OCI-LY1 (cell line): Measurements from ENCODE around the gene CCDC117.
"Not testable (repeated sequence)": the region's sequence is repeated elsewhere in the genome, so short reads cannot be mapped to it uniquely, and the experiment has no call there.

Source experiments
- H2AFZ ChIP-seq: fragments of 200-600 bp; sonication (generic), shearing (Covaris generic); 2 replicates; pipeline ENCODE4 v1.6.0; 2014; ENCODE audit warnings: antibody characterized with exemption, mild to moderate bottlenecking, low read length
- H3F3A ChIP-seq: fragments of 200-600 bp; sonication (generic), shearing (Covaris generic); 2 replicates; pipeline ENCODE4 v1.6.0; 2014; ENCODE audit warnings: mild to moderate bottlenecking, antibody characterized with exemption, low read length, moderate library complexity; ENCODE audit not compliant: insufficient read depth
- H3K27ac ChIP-seq: fragments of 200-600 bp; sonication (generic); 2 replicates; pipeline ENCODE4 v1.5.1; 2014; ENCODE audit warnings: low read length, mixed run types, mild to moderate bottlenecking, low read depth; ENCODE audit not compliant: poor library complexity, severe bottlenecking
- H3K27me3 ChIP-seq: fragments of 200-600 bp; sonication (generic); 2 replicates; pipeline ENCODE4 v1.6.0; 2014; ENCODE audit warnings: antibody characterized with exemption, mild to moderate bottlenecking, low read length, moderate library complexity; ENCODE audit not compliant: insufficient read depth
- H3K36me3 ChIP-seq: fragments of 200-600 bp; sonication (generic); 2 replicates; pipeline ENCODE4 v1.6.1; 2014; ENCODE audit warnings: mild to moderate bottlenecking, antibody characterized with exemption, low read length, moderate library complexity, mixed read lengths; ENCODE audit not compliant: insufficient read depth
- H3K4me1 ChIP-seq: fragments of 200-600 bp; sonication (generic); 2 replicates; pipeline ENCODE4 v1.5.1; 2014; ENCODE audit warnings: mild to moderate bottlenecking, low read length, moderate library complexity; ENCODE audit not compliant: insufficient read depth, severe bottlenecking
- H3K4me2 ChIP-seq: fragments of 200-600 bp; sonication (generic), shearing (Covaris generic); 2 replicates; pipeline ENCODE4 v1.6.1; 2014; ENCODE audit warnings: low read length
- H3K4me3 ChIP-seq: fragments of 200-600 bp; sonication (generic); 2 replicates; pipeline ENCODE4 v1.5.1; 2014; ENCODE audit warnings: low read length, low read depth, mild to moderate bottlenecking, mixed read lengths; ENCODE audit not compliant: poor library complexity, severe bottlenecking
- H3K79me2 ChIP-seq: fragments of 200-600 bp; shearing (Covaris generic); 2 replicates; pipeline ENCODE4 v1.6.1; 2016; ENCODE audit warnings: mixed run types, low read length, mixed read lengths; ENCODE audit not compliant: insufficient read depth
- H3K9ac ChIP-seq: fragments of 200-600 bp; sonication (generic), shearing (Covaris generic); 2 replicates; pipeline ENCODE4 v1.6.1; 2014; ENCODE audit warnings: mild to moderate bottlenecking, low read length, mixed read lengths
- H3K9me2 ChIP-seq: fragments of 200-600 bp; sonication (generic), shearing (Covaris generic); 2 replicates; pipeline ENCODE4 v1.6.1; 2014; ENCODE audit warnings: low read depth, mild to moderate bottlenecking, low read length, mixed read lengths
- H3K9me3 ChIP-seq: fragments of 200-600 bp; shearing (Covaris generic); 2 replicates; pipeline ENCODE4 v1.6.1; 2014; ENCODE audit warnings: low read length, mixed read lengths
- H4K20me1 ChIP-seq: fragments of 200-600 bp; sonication (generic), shearing (Covaris generic); 2 replicates; pipeline ENCODE4 v1.6.0; 2016; ENCODE audit warnings: mild to moderate bottlenecking, low read length; ENCODE audit not compliant: insufficient read depth
- EZH2 ChIP-seq: fragments of 200-600 bp; sonication (generic), shearing (Covaris generic); IDR thresholded peaks from 2 replicates; pipeline ENCODE4 v1.8.0; 2017; ENCODE audit warnings: borderline replicate concordance, mixed run types, mild to moderate bottlenecking, antibody characterized with exemption, low read length, moderate library complexity, mixed read lengths
- TF ChIP-seq, protein P1 (sequence below): fragments of 200-600 bp; sonication (generic), shearing (Covaris generic); IDR thresholded peaks from 2 replicates; pipeline ENCODE4 v1.5.1; 2017; ENCODE audit warnings: mild to moderate bottlenecking, antibody characterized with exemption, low read length, moderate library complexity, mixed read lengths

The CCDC117 gene

DNA sequence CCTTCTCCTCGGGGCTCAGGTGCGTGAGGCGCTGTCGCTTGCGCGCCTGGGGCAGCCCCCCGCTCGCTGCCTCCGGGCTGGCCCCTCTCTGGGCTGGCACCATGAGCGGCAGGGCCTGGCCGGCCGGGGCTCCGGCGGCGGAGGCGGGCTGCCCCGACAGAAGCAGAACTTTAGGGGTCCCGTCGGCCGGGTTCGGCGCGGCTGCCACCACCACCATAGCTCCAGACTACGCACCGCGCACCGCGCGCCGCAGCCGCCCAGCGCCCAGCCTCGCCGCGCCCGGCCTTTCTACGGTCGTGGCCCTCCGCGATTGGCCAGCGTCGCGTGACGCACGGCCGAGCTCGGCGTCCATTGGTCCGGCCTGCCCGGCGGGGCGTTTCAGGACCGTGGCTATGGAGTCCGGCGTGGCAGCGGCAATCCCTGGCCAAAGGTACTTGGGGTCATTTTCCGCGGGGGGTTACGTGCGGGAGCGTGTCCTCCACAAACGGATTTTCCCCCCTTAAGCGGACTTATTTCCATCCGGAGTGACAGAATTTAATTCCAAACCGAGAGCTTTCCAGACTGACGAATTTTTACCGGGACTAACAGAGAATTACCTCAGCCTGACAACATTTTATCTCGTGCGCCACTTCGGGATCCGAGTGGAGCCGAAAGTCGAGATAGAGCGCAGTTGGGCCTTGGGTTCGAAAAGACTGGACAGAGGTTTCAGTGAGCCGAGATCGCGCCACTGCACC, 28.0 kb downstream of the CCDC117 start, which contains the start of gene XBP1:
Gene XBP1 (minus strand): TSS at position 262 of the 734 bp plus-strand sequence.
- Histone ChIP-seq H3K79me2 (no peaks in the 10 kb centered on the region), H3K27me3 (peaks cover 7% of the 10 kb centered on the region; the same call in 1 of the 2 replicates), H3K36me3 (peaks cover 20% of the 10 kb centered on the region), H4K20me1 (no peaks in the 10 kb centered on the region), H3K4me3 (peak within 1 kb of the TSS; percentile 88), H3K4me2 (peak within 1 kb of the TSS; percentile 71), H3F3A (no peaks in the 10 kb centered on the region; the same call in 1 of the 2 replicates), H2AFZ (no peak within 1 kb of the TSS), H3K4me1 (peaks cover 35% of the 10 kb centered on the region), H3K27ac (no peak within 1 kb of the TSS), H3K9ac (peak within 1 kb of the TSS; percentile 80), H3K9me3 (no peaks in the 10 kb centered on the region), H3K9me2 (no peaks in the 10 kb centered on the region)
- no peak for TF ChIP-seq EZH2
- TF ChIP-seq, protein P1, sequence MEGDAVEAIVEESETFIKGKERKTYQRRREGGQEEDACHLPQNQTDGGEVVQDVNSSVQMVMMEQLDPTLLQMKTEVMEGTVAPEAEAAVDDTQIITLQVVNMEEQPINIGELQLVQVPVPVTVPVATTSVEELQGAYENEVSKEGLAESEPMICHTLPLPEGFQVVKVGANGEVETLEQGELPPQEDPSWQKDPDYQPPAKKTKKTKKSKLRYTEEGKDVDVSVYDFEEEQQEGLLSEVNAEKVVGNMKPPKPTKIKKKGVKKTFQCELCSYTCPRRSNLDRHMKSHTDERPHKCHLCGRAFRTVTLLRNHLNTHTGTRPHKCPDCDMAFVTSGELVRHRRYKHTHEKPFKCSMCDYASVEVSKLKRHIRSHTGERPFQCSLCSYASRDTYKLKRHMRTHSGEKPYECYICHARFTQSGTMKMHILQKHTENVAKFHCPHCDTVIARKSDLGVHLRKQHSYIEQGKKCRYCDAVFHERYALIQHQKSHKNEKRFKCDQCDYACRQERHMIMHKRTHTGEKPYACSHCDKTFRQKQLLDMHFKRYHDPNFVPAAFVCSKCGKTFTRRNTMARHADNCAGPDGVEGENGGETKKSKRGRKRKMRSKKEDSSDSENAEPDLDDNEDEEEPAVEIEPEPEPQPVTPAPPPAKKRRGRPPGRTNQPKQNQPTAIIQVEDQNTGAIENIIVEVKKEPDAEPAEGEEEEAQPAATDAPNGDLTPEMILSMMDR, result no peak

DNA sequence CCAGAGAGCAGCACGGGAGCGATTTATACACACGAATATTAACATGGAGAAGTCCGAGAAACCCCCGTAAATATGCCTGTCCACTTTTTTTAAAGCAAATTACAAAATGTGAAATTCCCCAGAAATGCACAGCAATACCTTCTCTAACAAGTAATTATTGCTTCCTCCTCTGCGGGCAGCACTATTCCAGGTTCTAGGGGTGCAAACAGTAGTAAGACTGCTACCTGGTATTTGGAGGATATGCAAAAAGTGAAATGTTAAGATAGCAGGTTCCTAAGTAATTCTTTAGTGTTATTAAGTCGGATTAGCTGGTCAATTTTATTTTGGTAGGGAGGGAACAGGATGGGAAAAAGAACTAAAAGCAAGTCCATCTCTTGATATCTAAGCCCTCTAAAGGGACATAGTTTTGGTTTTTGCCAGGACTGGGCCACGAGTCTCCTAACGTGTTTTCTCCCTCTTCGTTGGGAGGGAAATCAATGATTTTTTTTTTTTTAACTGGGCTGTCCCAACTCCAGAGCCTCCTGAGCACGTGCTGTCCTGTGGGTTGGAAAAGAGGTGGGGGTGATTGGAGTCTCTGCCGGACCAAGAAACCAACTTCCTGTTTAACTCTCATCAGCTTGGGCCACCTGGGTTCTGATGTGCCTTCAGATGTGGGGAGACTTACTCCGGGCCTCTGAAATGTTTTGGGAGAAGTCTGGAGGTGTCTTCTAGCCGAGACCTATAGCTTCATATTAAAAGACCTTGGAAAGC, 29.5 kb downstream of the CCDC117 start:
- Histone ChIP-seq H3K9ac (peak overlapping the region; percentile 11; the same call in 1 of the 2 replicates), H4K20me1 (no peaks in the 10 kb centered on the region), H3K9me2 (no peaks in the 10 kb centered on the region), H3K79me2 (no peaks in the 10 kb centered on the region), H3K9me3 (no peaks in the 10 kb centered on the region), H3K4me1 (peaks cover 35% of the 10 kb centered on the region), H3K4me3 (peak overlapping the region; percentile 88), H3K36me3 (peaks cover 5% of the 10 kb centered on the region), H3K27me3 (peaks cover 7% of the 10 kb centered on the region; the same call in 1 of the 2 replicates), H2AFZ (no peak overlapping the region), H3K27ac (peak overlapping the region; percentile 18), H3F3A (no peaks in the 10 kb centered on the region; the same call in 1 of the 2 replicates), H3K4me2 (peak overlapping the region; percentile 46; the same call in 1 of the 2 replicates)
- TF ChIP-seq, protein P1, result no peak
- no peak for TF ChIP-seq EZH2

DNA sequence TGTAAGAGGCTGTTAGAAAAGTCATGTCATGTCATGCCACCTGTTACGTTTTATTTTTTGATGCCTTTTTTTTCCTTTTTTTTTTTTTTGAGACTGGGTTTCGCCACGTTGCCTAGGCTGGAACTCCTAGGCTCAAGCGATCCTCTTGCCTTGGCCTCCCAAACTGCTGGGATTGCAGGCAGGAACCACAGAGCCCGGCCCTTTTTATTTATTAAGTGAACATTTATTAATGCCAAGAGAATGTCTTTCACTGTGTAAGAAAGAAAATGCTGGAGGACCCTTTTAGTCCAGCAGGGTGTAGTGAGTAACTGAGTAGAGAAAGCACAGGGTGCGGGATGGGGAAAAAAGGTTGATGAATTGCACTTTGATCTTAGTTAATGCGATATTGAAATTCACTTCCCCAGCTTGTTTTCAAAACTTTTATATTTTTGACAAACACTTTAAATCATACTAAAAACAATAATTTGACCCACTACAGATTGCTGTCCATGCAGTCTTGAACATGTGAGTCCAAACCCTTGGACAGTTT, 30.2 kb downstream of the CCDC117 start:
- H3K9me2 ChIP-seq, result no peaks in the 10 kb centered on the region
- TF ChIP-seq EZH2, result no peak
- TF ChIP-seq, protein P1, result no peak
- H2AFZ ChIP-seq, result no peak overlapping the region
- H3K27ac ChIP-seq, result peak overlapping the region; percentile 18
- peak overlapping the region; percentile 88 for H3K4me3 ChIP-seq
- H3K4me1 ChIP-seq, result peaks cover 35% of the 10 kb centered on the region
- H4K20me1 ChIP-seq, result no peaks in the 10 kb centered on the region
- no peaks in the 10 kb centered on the region; the same call in 1 of the 2 replicates for H3F3A ChIP-seq
- H3K9ac ChIP-seq, result no peak overlapping the region; the same call in 1 of the 2 replicates
- H3K4me2 ChIP-seq, result peak overlapping the region; percentile 46; the same call in 1 of the 2 replicates
- H3K36me3 ChIP-seq, result no peaks in the 10 kb centered on the region
- no peaks in the 10 kb centered on the region for H3K79me2 ChIP-seq
- no peaks in the 10 kb centered on the region for H3K9me3 ChIP-seq
- H3K27me3 ChIP-seq, result peaks cover 7% of the 10 kb centered on the region; the same call in 1 of the 2 replicates

DNA sequence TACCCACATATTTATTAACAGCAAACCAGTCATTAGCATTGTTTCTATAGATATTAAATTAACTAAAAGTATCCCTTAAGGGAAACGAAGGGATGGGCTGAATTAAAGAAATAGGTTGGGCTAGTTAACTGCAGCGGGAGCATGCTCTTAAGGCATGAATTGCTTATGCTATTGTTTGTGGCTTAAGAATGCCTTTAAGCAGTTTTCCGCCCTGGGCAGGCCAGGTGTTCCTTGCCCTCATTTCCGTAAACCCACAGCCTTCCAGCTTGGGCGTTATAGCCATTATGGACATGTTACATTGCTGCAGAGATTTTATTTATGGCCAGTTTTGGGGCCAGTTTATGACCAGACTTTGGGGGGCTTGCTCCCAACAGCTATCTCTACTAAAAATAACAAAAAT, 32.9 kb downstream of the CCDC117 start:
- not testable (repeated sequence) for H3K9me3 ChIP-seq, H3K9ac ChIP-seq, H3F3A ChIP-seq, H3K36me3 ChIP-seq, H3K27me3 ChIP-seq, H3K79me2 ChIP-seq, H3K4me2 ChIP-seq, H4K20me1 ChIP-seq, H2AFZ ChIP-seq, H3K9me2 ChIP-seq, H3K27ac ChIP-seq, H3K4me3 ChIP-seq
- H3K4me1 ChIP-seq, result peaks cover 20% of the 10 kb centered on the region
